GM19023 (cell line): ENCODE results near the gene FGD1.

Source experiments
- ATAC-seq: cut with Tn5 transposase; IDR thresholded peaks from one replicate; pipeline ENCODE4 v1.9.1; 2021; ENCODE audit warnings: mild to moderate bottlenecking, moderate library complexity; ENCODE audit not compliant: unreplicated experiment

FGD1 gene

GRCh38 chrX:54411732-54412131, 84.3 kb downstream of the FGD1 start:
- no peak for ATAC-seq

- no peak for ATAC-seq
These were observed 88.8 kb downstream of the FGD1 start for GRCh38 chrX:54407266-54407665.

GRCh38 chrX:54397113-54397512, 98.9 kb downstream of the FGD1 start:
- ATAC-seq: no peak
